PC-9 (cell line): ENCODE data around the gene ANKRD44. TPM values are rescaled to one million over a fixed set of nuclear protein-coding genes. Genes with fewer than 3 reads are reported as not detected.
A peak's percentile ranks its signal among the peaks of the same experiment; 100 is the strongest.

Source experiments
- BruUV-seq: library from RNA; stranded (reverse); fragments of 400-500 nt; replicated peaks from 2 replicates; lab custom pipeline; 2021; lab: Mats Ljungman, UMichigan
- CTCF ChIA-PET: fragments of 300-600 bp; sonication (Branson Sonifier 250); formaldehyde crosslinking; loops from one replicate; lab custom pipeline; 2022; ENCODE audit warnings: antibody characterized with exemption; lab: Charles Lee
- POLR2A ChIA-PET: fragments of 300-600 bp; sonication (Branson Sonifier 250); formaldehyde crosslinking; loops from one replicate; lab custom pipeline; 2022; ENCODE audit warnings: antibody characterized with exemption; ENCODE audit not compliant: unreplicated experiment; lab: Charles Lee
- DNase-seq, 2 experiments: peaks; one replicate each; pipeline versions ENCODE4 v3.0.0 to v3.0.0-alpha.2; 2015 to 2022; ENCODE audit warnings: mixed read lengths in 1 of 2
- H2AFZ ChIP-seq: fragments of 200-600 bp; sonication (generic); 2 replicates; pipeline ENCODE4 v1.8.1; 2017; ENCODE audit warnings: antibody characterized with exemption
- H3F3A ChIP-seq: fragments of 200-600 bp; sonication (generic); 2 replicates; pipeline ENCODE4 v1.8.1; 2017; ENCODE audit warnings: antibody characterized with exemption, mild to moderate bottlenecking, low read depth; ENCODE audit not compliant: insufficient read depth
- H3K27ac ChIP-seq: fragments of 200-600 bp; sonication (generic); 2 replicates; pipeline ENCODE4 v1.6.1; 2016; ENCODE audit warnings: mixed run types
- H3K27me3 ChIP-seq: fragments of 200-600 bp; sonication (generic); 2 replicates; pipeline ENCODE4 v1.6.1; 2016; ENCODE audit warnings: low read depth, mixed run types; ENCODE audit not compliant: insufficient read depth
- H3K36me3 ChIP-seq: fragments of 200-600 bp; sonication (generic); 2 replicates; pipeline ENCODE4 v1.6.1; 2016; ENCODE audit warnings: low read depth, mixed run types
- H3K4me1 ChIP-seq: fragments of 200-600 bp; sonication (generic); replicated peaks from 2 replicates; pipeline ENCODE4 v1.6.1; 2016; ENCODE audit warnings: mixed run types; ENCODE audit not compliant: insufficient read depth
- H3K4me2 ChIP-seq: fragments of 200-600 bp; sonication (generic); 2 replicates; pipeline ENCODE4 v1.6.1; 2017; ENCODE audit warnings: mixed run types
- H3K4me3 ChIP-seq: fragments of 200-600 bp; sonication (generic); 2 replicates; pipeline ENCODE4 v1.6.1; 2016; ENCODE audit warnings: mixed run types
- H3K79me2 ChIP-seq: fragments of 200-600 bp; sonication (generic); 2 replicates; pipeline ENCODE4 v1.6.1; 2017; ENCODE audit warnings: low read depth, mixed run types
- H3K9me2 ChIP-seq: fragments of 200-600 bp; sonication (generic); 2 replicates; pipeline ENCODE4 v1.8.1; 2017; ENCODE audit warnings: mild to moderate bottlenecking; ENCODE audit not compliant: insufficient read depth
- H3K9me3 ChIP-seq: fragments of 200-600 bp; sonication (generic); 2 replicates; pipeline ENCODE4 v1.8.1; 2016; ENCODE audit warnings: low read depth; ENCODE audit not compliant: insufficient read depth
- H4K20me1 ChIP-seq: fragments of 200-600 bp; sonication (generic); 2 replicates; pipeline ENCODE4 v1.8.1; 2017; ENCODE audit not compliant: insufficient read depth
- EZH2 ChIP-seq: fragments of 200-600 bp; sonication (generic); IDR thresholded peaks from 2 replicates; pipeline ENCODE4 v1.8.0; 2017; ENCODE audit warnings: antibody characterized with exemption, low read depth
- intact Hi-C: fragments of 100-400 bp; cut with micrococcal nuclease; formaldehyde crosslinking; loops from one replicate; pipeline ENCODE4 v1.10.0; 2022; ENCODE audit not compliant: unreplicated experiment
- total RNA-seq: library from RNA; stranded (reverse); gene quantifications from 2 replicates; pipeline ENCODE4 v1.2.3, GENCODE V29; 2021
- TF ChIP-seq, protein P1 (sequence below): fragments of 200-600 bp; sonication (generic); conservative IDR thresholded peaks from 2 replicates; pipeline ENCODE4 v1.6.1; 2017; ENCODE audit warnings: mixed run types, antibody characterized with exemption, mild to moderate bottlenecking, moderate library complexity

Gene ANKRD44
- total RNA-seq, 1 experiment from 2014 or later, result 3.4 TPM

DNA sequence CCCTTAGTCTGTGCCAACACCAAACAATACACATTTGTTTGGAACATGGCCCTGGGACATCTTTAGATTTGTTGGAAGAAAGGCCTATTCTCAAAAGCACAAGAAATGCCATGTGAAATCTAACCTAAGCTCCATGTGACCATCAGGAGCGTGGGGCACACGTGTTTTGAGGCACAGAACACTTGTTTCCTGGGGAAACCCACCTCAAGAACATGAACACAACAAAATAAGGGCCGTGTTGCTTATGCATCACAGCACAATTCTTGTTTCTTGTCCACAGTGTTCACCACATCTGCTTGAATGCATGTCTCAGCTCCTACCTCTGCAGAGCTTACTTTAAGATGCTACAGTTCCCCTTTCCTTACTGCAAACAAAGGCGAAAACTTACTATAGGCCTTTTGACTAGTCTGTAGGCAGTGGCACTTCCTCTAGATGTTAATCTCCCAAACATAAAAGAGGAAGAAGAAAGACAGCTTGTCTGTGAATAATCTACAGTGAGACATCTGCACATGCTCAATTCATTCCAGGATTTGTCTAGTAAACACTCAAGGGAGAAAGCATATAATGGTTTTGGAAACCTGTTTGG lies 165.0 kb downstream of the ANKRD44 start:
- TF ChIP-seq EZH2, result no peak
- TF ChIP-seq, protein P1, sequence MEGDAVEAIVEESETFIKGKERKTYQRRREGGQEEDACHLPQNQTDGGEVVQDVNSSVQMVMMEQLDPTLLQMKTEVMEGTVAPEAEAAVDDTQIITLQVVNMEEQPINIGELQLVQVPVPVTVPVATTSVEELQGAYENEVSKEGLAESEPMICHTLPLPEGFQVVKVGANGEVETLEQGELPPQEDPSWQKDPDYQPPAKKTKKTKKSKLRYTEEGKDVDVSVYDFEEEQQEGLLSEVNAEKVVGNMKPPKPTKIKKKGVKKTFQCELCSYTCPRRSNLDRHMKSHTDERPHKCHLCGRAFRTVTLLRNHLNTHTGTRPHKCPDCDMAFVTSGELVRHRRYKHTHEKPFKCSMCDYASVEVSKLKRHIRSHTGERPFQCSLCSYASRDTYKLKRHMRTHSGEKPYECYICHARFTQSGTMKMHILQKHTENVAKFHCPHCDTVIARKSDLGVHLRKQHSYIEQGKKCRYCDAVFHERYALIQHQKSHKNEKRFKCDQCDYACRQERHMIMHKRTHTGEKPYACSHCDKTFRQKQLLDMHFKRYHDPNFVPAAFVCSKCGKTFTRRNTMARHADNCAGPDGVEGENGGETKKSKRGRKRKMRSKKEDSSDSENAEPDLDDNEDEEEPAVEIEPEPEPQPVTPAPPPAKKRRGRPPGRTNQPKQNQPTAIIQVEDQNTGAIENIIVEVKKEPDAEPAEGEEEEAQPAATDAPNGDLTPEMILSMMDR, result no peak
- no peaks in the 10 kb centered on the region for H3K79me2 ChIP-seq
- H3K9me3 ChIP-seq, result no peaks in the 10 kb centered on the region
- intact Hi-C loops, result no loop called here
- peak in 1 of 2 experiments; percentile 58 for DNase-seq
- no peaks in the 10 kb centered on the region for H4K20me1 ChIP-seq
- peaks cover 6% of the 10 kb centered on the region; the same call in 1 of the 2 replicates for H3K9me2 ChIP-seq
- peaks cover 9% of the 10 kb centered on the region for H3K4me1 ChIP-seq
- 0 out of 2 replicates have a peak, but pooled peaks cover 3% of the 10 kb centered on the region for H3F3A ChIP-seq
- peak overlapping the region; percentile 60; the same call in 1 of the 2 replicates for H2AFZ ChIP-seq
- no TSS peak for BruUV-seq
- peak overlapping the region; percentile 16; the same call in 1 of the 2 replicates for H3K27ac ChIP-seq
- no peaks in the 10 kb centered on the region for H3K36me3 ChIP-seq
- CTCF ChIA-PET, result no interaction called here
- POLR2A ChIA-PET, result no interaction called here
- no peak overlapping the region for H3K4me3 ChIP-seq
- H3K27me3 ChIP-seq, result no peaks in the 10 kb centered on the region
- 0 out of 2 replicates have a peak overlapping the region, but pooled peaks have one; percentile 7 for H3K4me2 ChIP-seq

DNA sequence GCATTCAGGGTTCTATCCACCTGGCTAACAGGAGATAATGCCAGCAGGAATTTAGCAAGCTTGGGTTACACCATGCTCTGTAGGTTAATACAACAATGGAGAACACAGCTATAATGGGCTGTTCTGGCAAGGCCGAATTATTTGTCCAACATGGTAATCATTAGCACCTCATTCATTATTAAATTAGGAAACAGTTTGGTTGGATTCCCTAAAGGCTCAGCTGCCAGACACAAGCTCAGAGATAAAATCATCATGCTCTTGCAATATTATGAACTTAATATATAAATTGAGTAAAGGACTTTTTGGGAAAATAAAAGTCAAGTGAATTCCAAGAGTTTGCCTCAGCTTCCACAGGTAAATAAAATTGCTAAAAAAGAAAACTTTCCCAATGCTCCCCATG lies 166.4 kb downstream of the ANKRD44 start:
- ChIA-PET CTCF (no interaction called here), POLR2A (interaction anchor here (0.6 kb wide), 1 partner anchor 469 kb away, joined by 3 read pairs; no protein-coding TSS in a partner anchor)
- Histone ChIP-seq H3K4me3 (no peak overlapping the region), H3K4me1 (peaks cover 9% of the 10 kb centered on the region), H3K27ac (no peak overlapping the region), H4K20me1 (no peaks in the 10 kb centered on the region), H3F3A (0 out of 2 replicates have a peak, but pooled peaks cover 3% of the 10 kb centered on the region), H2AFZ (no peak overlapping the region), H3K36me3 (no peaks in the 10 kb centered on the region), H3K79me2 (no peaks in the 10 kb centered on the region), H3K9me2 (peaks cover 6% of the 10 kb centered on the region; the same call in 1 of the 2 replicates), H3K9me3 (no peaks in the 10 kb centered on the region), H3K4me2 (no peak overlapping the region), H3K27me3 (no peaks in the 10 kb centered on the region)
- no peak for TF ChIP-seq EZH2
- TF ChIP-seq, protein P1, result no peak
- intact Hi-C loops, result no loop called here
- BruUV-seq, result no TSS peak
- no peak for DNase-seq

DNA sequence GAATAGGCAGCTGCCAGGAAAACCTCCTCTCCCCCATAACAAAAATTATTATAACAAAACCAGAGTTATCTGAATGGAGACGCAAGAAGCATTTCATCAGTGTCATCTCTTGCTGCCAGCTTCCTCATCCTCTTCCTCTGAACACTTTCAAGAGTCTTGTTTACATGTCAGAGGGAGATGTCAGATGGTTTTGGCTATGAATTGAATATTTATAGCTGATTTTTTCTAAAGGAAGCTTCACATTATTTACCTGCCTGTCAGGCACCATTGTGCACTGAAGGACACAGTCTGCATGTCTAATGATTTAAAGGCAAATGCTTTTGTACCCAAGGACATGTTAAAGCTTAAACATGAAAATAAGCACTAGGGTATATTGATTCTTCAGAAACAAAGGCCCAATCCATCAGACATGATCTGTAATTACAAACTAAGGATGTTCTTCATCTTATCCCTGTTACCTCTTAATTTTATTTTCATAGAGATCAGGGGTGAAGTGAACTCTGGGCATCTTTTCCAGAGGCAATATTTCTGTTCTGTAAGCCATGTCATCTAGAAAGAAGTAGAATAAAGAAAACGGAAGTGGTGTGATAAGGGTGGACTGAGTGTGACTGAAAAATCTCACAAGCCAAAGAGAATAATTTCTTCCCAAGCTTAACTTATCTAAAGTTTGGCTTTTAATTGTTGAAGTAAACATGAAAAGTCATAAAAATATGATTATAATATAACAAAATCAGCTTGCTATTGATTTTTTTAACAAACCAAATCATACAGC lies 168.7 kb downstream of the ANKRD44 start:
- BruUV-seq, result no TSS peak
- intact Hi-C loops, result no loop called here
- Histone ChIP-seq H4K20me1 (no peaks in the 10 kb centered on the region), H3K9me3 (no peaks in the 10 kb centered on the region), H3K36me3 (no peaks in the 10 kb centered on the region), H2AFZ (no peak overlapping the region), H3K4me1 (peaks cover 28% of the 10 kb centered on the region), H3K4me2 (no peak overlapping the region), H3K4me3 (no peak overlapping the region), H3K9me2 (no peaks in the 10 kb centered on the region; the same call in 1 of the 2 replicates), H3K27me3 (no peaks in the 10 kb centered on the region), H3K27ac (no peak overlapping the region), H3F3A (0 out of 2 replicates have a peak, but pooled peaks cover 3% of the 10 kb centered on the region), H3K79me2 (no peaks in the 10 kb centered on the region)
- CTCF ChIA-PET, result no interaction called here
- POLR2A ChIA-PET, result no interaction called here
- no peak for DNase-seq
- TF ChIP-seq, protein P1, result no peak
- no peak for TF ChIP-seq EZH2
